HG03354 (cell line): Measurements from ENCODE around the gene UAP1.

ENCODE experiments used
- ATAC-seq: cut with Tn5 transposase; IDR thresholded peaks from one replicate; pipeline ENCODE4 v1.9.1; 2021; ENCODE audit warnings: mild to moderate bottlenecking; ENCODE audit not compliant: unreplicated experiment, poor library complexity, severe bottlenecking

UAP1 gene

GRCh38 chr1:162561616-162562469, at the start of gene UAP1:
Gene UAP1, plus strand, starts transcription at chr1:162561722. Its CDS starts 4,347 bp downstream, at chr1:162566069.
- ATAC-seq = peak; percentile 43

- no peak for ATAC-seq
Observed at GRCh38 chr1:162527314-162527713, 34.2 kb upstream of the UAP1 start.

GRCh38 chr1:162530307-162530987, 31.1 kb upstream of the UAP1 start:
- peak; percentile 98 for ATAC-seq

- ATAC-seq = no peak
Observed at GRCh38 chr1:162530988-162531319, 30.6 kb upstream of the UAP1 start.

GRCh38 chr1:162535501-162535900, 26.0 kb upstream of the UAP1 start:
- ATAC-seq = no peak

- ATAC-seq = no peak
Observed at GRCh38 chr1:162536511-162536910, 25.0 kb upstream of the UAP1 start.

- ATAC-seq = no peak
Observed at GRCh38 chr1:162537216-162537615, 24.3 kb upstream of the UAP1 start.

- ATAC-seq = no peak
Observed at GRCh38 chr1:162538815-162539431, 22.6 kb upstream of the UAP1 start.

- ATAC-seq = no peak
Observed at GRCh38 chr1:162541619-162542141, 19.8 kb upstream of the UAP1 start.

GRCh38 chr1:162543228-162543627, 18.3 kb upstream of the UAP1 start:
- no peak for ATAC-seq

GRCh38 chr1:162548170-162548569, 13.4 kb upstream of the UAP1 start:
- ATAC-seq = no peak

- no peak for ATAC-seq
Observed at GRCh38 chr1:162549001-162549400, 12.5 kb upstream of the UAP1 start.

GRCh38 chr1:162550925-162551324, 10.6 kb upstream of the UAP1 start:
- no peak for ATAC-seq

GRCh38 chr1:162551969-162552683, 9.4 kb upstream of the UAP1 start:
- no peak for ATAC-seq

- ATAC-seq = no peak
Observed at GRCh38 chr1:162552684-162553252, 8.8 kb upstream of the UAP1 start.

GRCh38 chr1:162554258-162554657, 7.3 kb upstream of the UAP1 start:
- no peak for ATAC-seq

- no peak for ATAC-seq
Observed at GRCh38 chr1:162557536-162557935, 4.0 kb upstream of the UAP1 start.

GRCh38 chr1:162560303-162561036, 1.1 kb upstream of the UAP1 start:
- ATAC-seq = no peak

GRCh38 chr1:162561037-162561615, 396 bp upstream of the UAP1 start:
- ATAC-seq = peak; percentile 93
